ENCODE data around the gene PRMT1.

Gene PRMT1

GRCh38 chr19:49651820-49652550, 25.1 kb upstream of the PRMT1 start:
- DNase-seq: no peak

- no peak for DNase-seq
These were observed 24.3 kb upstream of the PRMT1 start for GRCh38 chr19:49652551-49653465.

- DNase-seq: no peak
These were observed 23.6 kb upstream of the PRMT1 start for GRCh38 chr19:49653466-49653806.

DNA sequence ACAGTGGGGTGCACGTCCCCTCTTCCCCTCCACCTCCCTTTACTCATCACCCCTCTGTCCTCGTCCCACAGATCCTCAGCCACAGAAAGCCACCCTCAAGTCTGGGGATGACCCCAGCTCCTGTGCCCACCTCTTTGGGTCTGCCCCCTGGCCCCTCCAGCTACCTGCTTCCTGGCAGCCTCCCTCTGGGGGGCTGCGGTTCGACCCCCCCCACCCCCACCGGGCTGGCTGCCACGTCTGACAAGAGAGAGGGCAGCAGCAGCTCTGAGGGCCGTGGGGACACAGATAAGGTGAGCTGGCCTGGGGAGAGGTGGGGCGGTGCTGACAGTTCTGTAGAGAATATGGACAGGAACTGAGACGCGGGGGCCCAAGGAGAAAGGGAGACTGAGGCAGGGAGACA, 22.5 kb upstream of the PRMT1 start:
- no peak for DNase-seq

DNA sequence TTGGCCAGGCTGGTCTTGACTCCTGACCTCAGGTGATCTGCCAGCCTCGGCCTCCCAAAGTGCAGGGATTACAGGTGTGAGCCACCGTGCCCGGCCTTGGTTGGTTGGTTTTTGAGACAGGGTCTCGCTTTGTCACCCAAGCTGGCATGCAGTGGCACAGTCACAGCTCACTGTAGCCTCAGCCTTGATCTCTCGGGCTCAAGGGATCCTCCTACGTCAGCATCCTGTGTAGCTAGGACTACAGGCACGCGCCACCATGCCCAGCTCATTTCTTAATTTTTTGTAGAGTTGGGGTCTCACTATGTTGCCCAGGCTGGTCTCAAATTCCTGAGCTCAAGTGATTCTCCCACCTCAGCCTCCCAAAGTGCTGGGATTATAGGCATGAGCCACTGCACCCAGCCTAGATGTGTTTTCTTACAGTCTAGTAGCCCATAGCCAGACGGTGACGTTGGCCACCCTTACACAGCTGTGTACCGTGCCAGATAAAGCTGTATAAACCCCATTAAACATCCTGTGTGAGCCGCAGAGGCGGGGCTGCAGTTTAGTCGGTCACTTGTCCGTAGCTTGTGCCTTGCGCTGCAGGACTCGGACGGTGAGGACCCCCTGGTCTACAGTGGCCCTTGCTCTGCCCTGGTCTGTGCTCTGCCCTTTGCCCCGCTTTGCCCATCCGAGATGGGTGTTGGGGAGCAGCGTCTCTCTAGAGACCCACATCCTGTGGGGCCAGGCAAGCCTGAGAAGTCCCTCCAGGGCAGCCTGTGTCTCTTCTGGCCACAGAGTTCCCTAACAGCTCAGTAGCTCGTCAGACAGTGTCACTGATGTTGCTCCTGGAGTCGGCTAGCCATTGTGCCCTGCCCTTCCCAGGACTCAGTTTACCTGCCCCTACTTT, 21.3 kb upstream of the PRMT1 start:
- DNase-seq: no peak

DNA sequence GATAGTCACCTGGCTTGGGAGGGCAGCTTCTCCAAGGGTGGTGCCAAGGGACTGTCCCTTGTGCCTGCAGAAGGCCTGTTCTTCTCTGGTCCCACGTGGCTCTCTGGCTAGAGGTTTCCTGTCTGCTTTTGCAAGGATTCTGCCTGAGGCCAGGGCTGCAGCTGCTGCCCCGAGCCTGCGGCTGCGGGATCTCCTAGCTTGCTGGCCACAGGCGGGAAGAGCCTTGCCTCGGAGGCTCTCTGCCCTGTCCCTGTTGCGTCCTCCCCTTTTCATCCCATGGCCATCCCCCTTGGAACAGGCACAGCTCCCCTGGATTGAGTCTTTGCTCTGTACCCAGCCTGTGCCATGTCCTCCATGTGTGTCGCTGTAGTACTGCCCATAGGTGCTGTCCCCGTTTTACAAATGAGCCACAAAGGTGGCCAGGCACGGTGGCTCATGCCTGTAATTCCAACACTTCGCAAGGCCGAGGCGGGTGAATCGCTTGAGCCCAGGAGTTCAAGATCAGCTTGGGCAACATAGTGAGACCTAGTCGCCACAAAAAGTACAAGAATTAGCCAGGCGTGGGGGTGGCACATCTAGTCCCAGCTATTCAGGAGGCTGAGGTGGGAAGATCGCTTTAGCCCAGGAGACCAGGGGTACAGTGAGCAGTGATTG, 20.5 kb upstream of the PRMT1 start:
- DNase-seq: no peak

DNA sequence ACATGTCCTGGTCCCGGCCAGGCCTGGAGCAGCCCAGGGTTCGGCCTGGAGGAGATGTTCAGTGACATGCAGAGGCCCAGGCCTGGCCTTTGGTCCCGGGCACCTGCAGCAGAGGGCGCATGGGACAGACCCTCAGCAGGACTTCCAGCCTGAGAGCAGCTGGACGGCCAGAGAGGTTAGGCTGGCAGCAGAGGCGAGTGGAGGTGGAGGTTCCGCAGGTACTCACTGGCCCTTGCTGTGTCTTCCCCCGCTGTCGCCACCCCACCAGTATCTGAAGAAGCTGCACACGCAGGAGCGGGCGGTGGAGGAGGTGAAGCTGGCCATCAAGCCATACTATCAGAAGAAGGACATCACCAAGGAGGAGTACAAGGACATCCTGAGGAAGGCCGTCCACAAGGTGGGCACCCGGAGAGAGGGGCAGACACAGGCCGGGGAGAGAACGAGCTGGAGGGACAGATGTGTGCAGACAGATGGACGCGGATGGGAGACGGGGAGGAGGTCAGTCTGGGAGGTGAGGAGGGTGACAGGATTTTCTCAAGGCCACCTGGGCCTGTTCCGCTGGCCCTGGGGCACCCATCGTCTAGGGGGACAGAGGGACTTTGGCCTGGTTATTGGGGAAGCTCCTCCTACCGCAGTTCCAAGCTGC, 19.5 kb upstream of the PRMT1 start:
- no peak for DNase-seq

DNA sequence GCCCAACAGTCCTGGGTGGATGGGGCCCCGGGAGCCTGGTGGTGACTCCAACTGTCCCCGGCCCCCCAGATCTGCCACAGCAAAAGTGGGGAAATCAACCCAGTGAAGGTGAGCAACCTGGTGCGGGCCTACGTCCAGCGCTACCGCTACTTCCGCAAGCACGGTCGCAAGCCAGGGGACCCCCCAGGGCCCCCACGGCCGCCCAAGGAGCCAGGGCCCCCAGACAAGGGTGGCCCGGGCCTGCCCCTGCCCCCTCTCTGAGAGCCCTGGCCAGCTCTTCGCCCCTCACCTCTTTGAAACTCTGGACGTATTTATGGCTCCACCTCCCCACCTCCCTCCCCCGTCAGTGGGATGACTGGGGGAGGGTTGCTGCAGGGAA, 18.9 kb upstream of the PRMT1 start:
- DNase-seq: no peak

DNA sequence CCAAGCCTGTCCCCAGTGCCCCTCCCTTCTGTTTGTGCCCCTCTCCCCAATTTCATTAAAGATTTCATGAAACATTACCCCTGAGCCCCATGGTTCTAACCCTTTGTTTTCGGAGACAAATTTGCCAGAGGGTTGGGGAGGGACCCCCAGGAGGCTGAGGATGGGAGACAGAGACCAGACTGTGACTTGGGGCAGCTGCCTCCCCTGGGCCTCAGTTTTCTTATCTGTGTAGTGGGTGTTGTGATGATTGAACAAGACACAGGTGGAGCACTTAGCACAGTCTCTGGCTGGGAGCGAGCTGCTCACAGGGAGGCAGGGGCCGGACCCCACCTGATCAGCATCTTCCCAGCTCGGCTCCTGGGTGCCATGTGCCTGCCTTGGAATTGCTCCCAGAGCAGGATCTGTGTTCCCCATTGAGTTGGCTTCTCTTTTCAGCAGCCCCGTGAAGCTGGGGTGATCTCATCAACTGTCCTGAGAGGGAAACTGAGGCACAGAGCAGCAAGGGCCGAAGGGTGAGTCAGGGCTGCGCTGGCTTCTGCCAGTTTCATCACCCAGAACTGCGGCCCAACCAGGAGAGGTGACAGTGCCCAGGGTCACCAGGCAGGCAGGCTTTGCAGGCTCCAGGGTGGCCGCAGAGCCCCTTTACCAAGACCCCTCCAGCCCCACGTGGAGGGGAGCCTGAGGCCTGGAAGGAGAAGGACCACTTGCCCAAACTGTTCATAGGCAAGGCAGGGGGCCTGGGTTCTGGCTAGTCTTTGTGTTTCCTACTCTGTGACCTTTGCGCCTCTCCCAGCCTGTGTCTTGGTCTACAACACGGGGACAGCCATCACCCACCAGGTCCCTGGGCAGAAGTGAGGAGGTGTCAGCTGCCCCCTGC, 18.3 kb upstream of the PRMT1 start:
- no peak for DNase-seq

DNA sequence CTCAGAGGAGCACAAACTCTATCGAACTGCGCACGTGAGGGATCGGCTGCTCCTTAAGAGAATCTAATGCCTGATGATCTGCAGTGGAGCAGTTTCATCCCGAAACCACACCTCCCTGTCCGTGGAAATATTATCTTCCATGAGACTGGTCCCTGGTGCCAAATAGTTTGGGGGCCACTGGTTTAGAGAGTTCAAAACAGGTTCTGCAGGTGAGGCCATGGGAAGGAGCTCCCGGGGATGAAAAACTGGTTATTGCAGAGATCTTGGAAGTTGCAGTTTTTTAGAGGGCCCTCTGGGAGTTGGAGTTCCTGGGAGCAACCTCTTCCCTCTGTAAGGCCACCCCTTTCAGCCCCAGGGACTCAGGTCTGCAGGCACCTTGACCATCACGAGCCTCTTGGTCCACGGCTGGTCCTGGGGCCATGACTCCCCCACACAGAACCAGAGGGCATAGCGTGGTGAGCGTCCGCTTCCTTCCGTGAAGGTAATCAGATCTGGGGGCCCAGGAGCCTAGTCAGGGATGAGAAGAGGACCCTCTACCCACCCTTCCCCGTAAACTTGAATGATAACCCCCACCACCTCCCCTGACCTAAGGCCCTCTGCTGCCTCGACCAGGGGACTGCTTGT, 16.6 kb upstream of the PRMT1 start:
- no peak for DNase-seq

DNA sequence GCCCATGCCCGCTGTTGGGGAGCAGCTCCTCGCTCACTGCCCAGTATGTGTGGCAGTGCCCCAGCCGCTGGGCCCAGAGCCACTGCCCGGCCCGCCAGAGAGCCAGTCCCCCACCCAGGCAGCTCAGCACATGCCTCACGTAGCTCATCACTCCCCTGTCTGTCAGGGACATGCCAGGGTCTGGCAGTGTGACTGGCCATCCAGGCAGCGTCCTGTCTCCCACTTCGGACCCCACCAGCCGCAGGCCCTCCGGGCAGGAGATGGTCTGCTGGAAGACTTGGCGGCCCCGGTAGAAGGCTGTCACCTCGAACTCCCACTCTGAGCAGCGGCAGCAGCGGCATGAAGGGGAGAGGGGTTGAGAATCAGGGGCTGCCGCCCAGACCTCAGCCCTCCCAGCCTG, 15.1 kb upstream of the PRMT1 start:
- no peak for DNase-seq

DNA sequence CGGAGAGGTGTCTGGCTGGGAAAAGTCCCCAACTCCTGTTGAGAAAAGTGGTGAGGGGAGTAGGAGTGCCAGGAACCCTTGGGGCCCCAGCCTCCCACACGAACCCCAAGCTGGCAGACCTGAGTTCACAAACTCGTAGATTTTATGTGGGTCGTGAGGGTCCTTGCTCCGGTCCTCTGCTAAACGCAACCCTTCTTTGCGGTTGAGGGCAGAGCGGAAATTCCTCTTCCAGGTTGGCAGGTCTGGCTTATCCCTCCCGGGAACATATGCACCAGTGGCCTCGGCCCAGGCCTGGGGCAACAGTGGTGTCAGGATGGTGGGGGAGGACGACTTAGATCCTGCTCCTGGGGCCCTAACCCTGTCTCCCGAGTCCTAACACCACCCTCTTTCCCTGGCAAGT, 13.8 kb upstream of the PRMT1 start:
- no peak for DNase-seq

- DNase-seq: peak; percentile 83 to 86 (median 86)
These were observed 12.7 kb upstream of the PRMT1 start for GRCh38 chr19:49664171-49665035.

- no peak for DNase-seq
These were observed 12.1 kb upstream of the PRMT1 start for GRCh38 chr19:49665036-49665350.

DNA sequence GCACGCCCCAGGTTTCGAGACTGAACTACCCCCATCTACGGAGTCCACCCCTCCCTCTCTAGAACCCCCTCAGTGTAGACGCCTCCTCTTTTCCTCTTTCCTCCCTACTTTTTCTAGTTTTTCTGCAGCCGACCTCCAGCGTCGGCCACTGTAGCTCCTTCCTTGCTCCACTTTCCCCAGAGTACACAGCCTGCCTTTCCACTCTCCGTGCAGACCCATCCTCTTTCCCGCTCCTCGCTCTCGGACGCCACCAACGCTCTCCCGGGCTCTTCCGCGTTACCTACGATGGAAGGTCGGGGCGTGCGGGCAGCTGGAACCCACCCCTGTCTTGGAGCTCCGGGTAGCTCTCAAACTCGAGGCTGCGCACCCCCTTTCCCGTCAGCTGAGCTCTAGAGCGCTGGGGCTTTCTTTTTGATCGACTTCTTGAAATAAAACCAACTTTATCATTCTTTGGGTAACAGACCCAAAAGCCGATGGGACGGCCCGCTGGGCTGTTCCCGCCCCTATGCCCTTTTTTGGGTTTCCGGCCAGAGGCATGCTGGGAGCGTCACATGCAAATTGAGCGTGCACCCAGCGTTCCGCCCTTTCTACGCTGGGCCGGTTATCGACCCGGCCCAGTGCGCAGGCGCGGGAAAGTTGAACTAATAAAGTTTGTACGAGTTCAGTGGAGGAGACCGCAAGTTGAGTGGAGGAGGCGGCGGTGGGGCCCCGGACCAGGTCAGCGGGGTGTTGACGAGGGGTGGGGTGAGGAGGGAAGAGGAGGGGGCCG, 11.5 kb upstream of the PRMT1 start, which contains the start of the genes BCL2L12 and IRF3:
BCL2L12 (plus strand) TSS at position 583 of the 769 bp plus-strand sequence. CDS start 760 bp downstream, outside the sequence.
IRF3 (minus strand) TSS at position 507 of the 769 bp plus-strand sequence. CDS start 1,019 bp downstream, outside the sequence.
- peak; percentile 97 to 99 (median 99) for DNase-seq

DNA sequence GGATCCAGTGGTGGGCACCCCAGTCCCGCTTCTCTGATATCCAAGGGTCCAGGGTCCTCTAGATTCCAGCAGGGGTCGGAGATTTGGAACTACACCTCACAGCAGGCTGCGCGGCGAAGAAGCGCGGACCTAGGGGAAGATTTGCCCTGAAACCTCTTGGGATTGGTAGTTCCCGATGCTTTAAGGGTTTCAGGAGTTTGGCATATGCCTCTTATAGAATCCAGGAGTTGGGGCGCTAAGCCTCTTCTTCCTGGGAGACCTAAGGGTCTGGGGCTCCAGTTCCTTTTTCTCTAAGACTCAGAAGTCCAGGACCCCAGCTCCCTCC, 11.0 kb upstream of the PRMT1 start:
- DNase-seq: no peak

GRCh38 chr19:49667473-49667872, 9.6 kb upstream of the PRMT1 start:
- DNase-seq: no peak

DNA sequence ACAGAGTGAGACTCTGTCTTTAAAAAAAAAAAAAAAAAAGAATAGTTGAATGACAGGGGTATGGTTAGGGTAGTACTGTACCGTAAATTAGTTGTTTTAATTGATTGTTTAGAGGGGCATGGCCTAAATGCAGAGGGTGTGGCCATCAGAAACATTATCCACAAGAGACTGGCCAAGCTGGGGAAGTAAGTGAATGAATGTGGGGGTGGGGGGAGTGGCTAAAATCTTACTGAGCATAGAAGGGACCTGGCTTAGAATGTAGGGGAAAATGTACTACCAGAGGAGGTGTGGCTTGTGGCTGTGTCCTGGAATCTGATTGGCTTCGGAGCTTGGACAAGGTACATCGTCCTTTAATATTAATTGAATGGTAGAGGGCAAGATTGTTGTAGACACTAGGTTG, 7.6 kb upstream of the PRMT1 start:
- DNase-seq: no peak

Measured in activated CD4-positive, CD25-positive, alpha-beta regulatory T cell (primary cell).